H9 (cell line): ENCODE data around the gene VPREB3. TPM values are rescaled to one million over a fixed set of nuclear protein-coding genes. Genes with fewer than 3 reads are reported as not detected.

Source experiments
- DNase-seq: peaks from one replicate; pipeline ENCODE4 v3.0.0-alpha.2; 2017
- H2AFZ ChIP-seq: one replicate; pipeline ENCODE4 v1.6.1; 2013; ENCODE audit warnings: mild to moderate bottlenecking, low read length, control low read depth, moderate library complexity
- H2AK5ac ChIP-seq: 2 replicates; pipeline ENCODE4 v1.6.1; 2013; ENCODE audit warnings: low read length, control low read depth, mixed read lengths; ENCODE audit not compliant: insufficient read length
- H2BK120ac ChIP-seq: one replicate; pipeline ENCODE4 v1.6.1; 2013; ENCODE audit warnings: low read depth, mild to moderate bottlenecking, low read length, control low read depth, inconsistent platforms; ENCODE audit not compliant: poor library complexity, severe bottlenecking
- H2BK12ac ChIP-seq: 2 replicates; pipeline ENCODE4 v1.6.1; 2013; ENCODE audit warnings: low read length, control low read depth, mixed read lengths, low read depth; ENCODE audit not compliant: insufficient read length
- H2BK15ac ChIP-seq: 2 replicates; pipeline ENCODE4 v1.6.1; 2013; ENCODE audit warnings: low read depth, low read length, control low read depth
- H2BK20ac ChIP-seq: one replicate; pipeline ENCODE4 v1.6.1; 2013; ENCODE audit warnings: low read depth, mild to moderate bottlenecking, low read length, control low read depth, inconsistent platforms; ENCODE audit not compliant: poor library complexity, severe bottlenecking
- H2BK5ac ChIP-seq: 2 replicates; pipeline ENCODE4 v1.6.1; 2013; ENCODE audit warnings: low read length, control low read depth, mixed read lengths; ENCODE audit not compliant: insufficient read length
- H3K14ac ChIP-seq: 2 replicates; pipeline ENCODE4 v1.6.1; 2013; ENCODE audit warnings: low read length, control low read depth; ENCODE audit not compliant: insufficient read depth
- H3K18ac ChIP-seq: 2 replicates; pipeline ENCODE4 v1.6.1; 2013; ENCODE audit warnings: low read depth, mild to moderate bottlenecking, mixed read lengths, low read length, control low read depth; ENCODE audit not compliant: insufficient read length
- H3K23ac ChIP-seq: 2 replicates; pipeline ENCODE4 v1.6.1; 2013; ENCODE audit warnings: low read length, control low read depth, mixed read lengths, low read depth; ENCODE audit not compliant: insufficient read length
- H3K23me2 ChIP-seq: 2 replicates; pipeline ENCODE4 v1.6.1; 2013; ENCODE audit warnings: low read depth, mild to moderate bottlenecking, mixed read lengths, low read length, control low read depth; ENCODE audit not compliant: insufficient read length, poor library complexity, severe bottlenecking
- H3K27ac ChIP-seq: 2 replicates; pipeline ENCODE4 v1.5.1; 2013; ENCODE audit warnings: low read length, control low read depth, mixed read lengths, low read depth; ENCODE audit not compliant: insufficient read length
- H3K27me3 ChIP-seq: 2 replicates; pipeline ENCODE4 v1.6.1; 2013; ENCODE audit warnings: low read length, control low read depth, inconsistent platforms; ENCODE audit not compliant: insufficient read depth
- H3K4ac ChIP-seq: 2 replicates; pipeline ENCODE4 v1.6.1; 2013; ENCODE audit warnings: low read depth, mild to moderate bottlenecking, control low read depth, inconsistent platforms, low read length, moderate library complexity
- H3K4me1 ChIP-seq: 2 replicates; pipeline ENCODE4 v1.6.1; 2013; ENCODE audit warnings: low read length, control low read depth, inconsistent platforms; ENCODE audit not compliant: insufficient read depth
- H3K4me2 ChIP-seq: 2 replicates; pipeline ENCODE4 v1.6.1; 2013; ENCODE audit warnings: low read length, control low read depth, mixed read lengths; ENCODE audit not compliant: insufficient read length, insufficient read depth
- H3K56ac ChIP-seq: 2 replicates; pipeline ENCODE4 v1.6.1; 2013; ENCODE audit warnings: low read depth, mild to moderate bottlenecking, mixed read lengths, low read length, control low read depth; ENCODE audit not compliant: insufficient read length
- H3K79me1 ChIP-seq: 2 replicates; pipeline ENCODE4 v1.6.1; 2013; ENCODE audit warnings: low read depth, mild to moderate bottlenecking, moderate library complexity, low read length, control low read depth, inconsistent platforms; ENCODE audit not compliant: insufficient read depth, poor library complexity, severe bottlenecking
- H3K79me2 ChIP-seq: 2 replicates; pipeline ENCODE4 v1.6.1; 2013; ENCODE audit warnings: low read length, control low read depth, inconsistent platforms; ENCODE audit not compliant: insufficient read depth
- H3K9ac ChIP-seq: 2 replicates; pipeline ENCODE4 v1.6.1; 2013; ENCODE audit warnings: low read length, control low read depth, mixed read lengths; ENCODE audit not compliant: insufficient read length; ENCODE audit errors: extremely low read depth
- H3K9me3 ChIP-seq: one replicate; pipeline ENCODE4 v1.6.1; 2013; ENCODE audit warnings: low read depth, low read length, inconsistent platforms; ENCODE audit not compliant: control insufficient read depth
- H3T11ph ChIP-seq: one replicate; pipeline ENCODE4 v1.6.1; 2013; ENCODE audit warnings: mild to moderate bottlenecking, low read length, control low read depth, inconsistent platforms
- H4K20me1 ChIP-seq: one replicate; pipeline ENCODE4 v1.6.1; 2013; ENCODE audit not compliant: control insufficient read depth, insufficient read length, insufficient read depth
- H4K5ac ChIP-seq: 2 replicates; pipeline ENCODE4 v1.6.1; 2013; ENCODE audit warnings: low read depth, mild to moderate bottlenecking, mixed read lengths, low read length, control low read depth; ENCODE audit not compliant: insufficient read length
- H4K8ac ChIP-seq: replicated peaks from 2 replicates; pipeline ENCODE4 v1.6.1; 2013; ENCODE audit warnings: low read length, control low read depth, mixed read lengths, low read depth; ENCODE audit not compliant: insufficient read length
- H4K91ac ChIP-seq: 2 replicates; pipeline ENCODE4 v1.6.1; 2013; ENCODE audit warnings: low read depth, mild to moderate bottlenecking, moderate library complexity, mixed read lengths, low read length, control low read depth; ENCODE audit not compliant: insufficient read length
- H3K27ac Mint-ChIP-seq, 3 experiments: 2 replicates in 2 of 3; 3 replicates in 1 of 3; pipeline ENCODE4 v1.8.0; 2020 to 2021; ENCODE audit warnings: mixed read lengths in 3 of 3, mild to moderate bottlenecking in 1 of 3, moderate library complexity in 1 of 3
- H3K27me3 Mint-ChIP-seq: 2 replicates; pipeline ENCODE4 v1.8.0; 2021; ENCODE audit warnings: low read depth, mild to moderate bottlenecking, moderate library complexity, mixed read lengths
- H3K36me3 Mint-ChIP-seq, 3 experiments: 2 replicates in 2 of 3; 3 replicates in 1 of 3; pipeline ENCODE4 v1.8.0; 2020 to 2021; ENCODE audit warnings: low read depth in 3 of 3, mixed read lengths in 3 of 3; ENCODE audit not compliant: insufficient read depth in 1 of 3
- H3K4me1 Mint-ChIP-seq, 2 experiments: 2 replicates each; pipeline ENCODE4 v1.8.0; 2020; ENCODE audit warnings: mixed read lengths in 2 of 2
- H3K4me3 Mint-ChIP-seq, 2 experiments: 2 replicates in 1 of 2; 3 replicates in 1 of 2; pipeline ENCODE4 v1.8.0; 2020 to 2021; ENCODE audit warnings: mild to moderate bottlenecking in 2 of 2, mixed read lengths in 2 of 2, moderate library complexity in 1 of 2
- H3K9me3 Mint-ChIP-seq, 2 experiments: 2 replicates in 1 of 2; 3 replicates in 1 of 2; pipeline ENCODE4 v1.8.0; 2020; ENCODE audit warnings: mild to moderate bottlenecking in 2 of 2, mixed read lengths in 2 of 2, moderate library complexity in 1 of 2
- WGBS: extraction: QIAGEN DNeasy Blood & Tissue Kit; methylation state at CpG from one replicate; pipeline ENCODE4 v1.1.7; 2013; ENCODE audit warnings: missing lambda C conversion rate, low lambda C conversion rate, mixed read lengths; ENCODE audit not compliant: insufficient read length; ENCODE audit errors: extremely low coverage; 5-methylcytosine and 5-hydroxymethylcytosine counted together
- total RNA-seq: library from RNA; stranded (reverse); gene quantifications from 2 replicates; pipeline ENCODE4 v1.2.1, GENCODE V29; 2021
- TF ChIP-seq, protein P1 (sequence below): fragments of 200-600 bp; sonication (generic); conservative IDR thresholded peaks from 3 replicates; pipeline ENCODE4 v1.8.0; 2021; ENCODE audit warnings: antibody characterized with exemption, mild to moderate bottlenecking

The VPREB3 gene
- total RNA-seq, 1 experiment from 2014 or later, result 0.50 TPM

DNA sequence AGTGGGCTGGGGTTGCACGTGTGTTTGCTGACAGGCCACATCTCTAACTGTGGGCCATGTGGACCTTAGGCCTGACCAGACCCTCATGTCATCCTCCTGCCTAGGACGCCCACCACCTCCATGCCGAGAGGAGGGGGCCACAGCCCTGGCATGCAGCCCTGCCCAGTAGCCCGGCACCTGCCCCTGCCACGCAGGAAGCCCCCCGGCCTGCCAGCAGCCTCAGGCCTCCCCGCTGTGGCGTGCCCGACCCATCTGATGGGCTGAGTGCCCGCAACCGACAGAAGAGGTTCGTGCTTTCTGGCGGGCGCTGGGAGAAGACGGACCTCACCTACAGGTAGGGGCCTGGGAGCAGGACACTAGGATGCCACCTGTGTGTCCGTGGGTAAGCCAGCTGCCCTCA lies 24.9 kb upstream of the VPREB3 start:
- no peak overlapping the region for H3K18ac ChIP-seq
- H3K9me3 ChIP-seq, result no peaks in the 10 kb centered on the region
- peaks cover 5 to 16% of the 10 kb centered on the region in 2 experiments; a peak in 3 of 4 replicates for H3K4me1 Mint-ChIP-seq
- no peak overlapping the region for H3T11ph ChIP-seq
- H4K91ac ChIP-seq, result no peak overlapping the region
- no CpG with 5 or more reads among the region's 16 CpGs for WGBS
- H3K9me3 Mint-ChIP-seq, result no peaks in the 10 kb centered on the region
- H3K27ac Mint-ChIP-seq, result no peak overlapping the region
- H2AK5ac ChIP-seq, result no peak overlapping the region
- H3K23me2 ChIP-seq, result no peaks in the 10 kb centered on the region
- H3K14ac ChIP-seq, result no peak overlapping the region; the same call in 1 of the 2 replicates
- no peak overlapping the region for H3K4me3 Mint-ChIP-seq
- no peaks in the 10 kb centered on the region for H4K20me1 ChIP-seq
- H3K4me1 ChIP-seq, result no peaks in the 10 kb centered on the region
- peaks cover under 1% of the 10 kb centered on the region; the same call in 1 of the 2 replicates for H3K27me3 ChIP-seq
- no peak overlapping the region for H2BK20ac ChIP-seq
- H3K56ac ChIP-seq, result no peak overlapping the region
- H4K5ac ChIP-seq, result no peak overlapping the region
- TF ChIP-seq, protein P1, sequence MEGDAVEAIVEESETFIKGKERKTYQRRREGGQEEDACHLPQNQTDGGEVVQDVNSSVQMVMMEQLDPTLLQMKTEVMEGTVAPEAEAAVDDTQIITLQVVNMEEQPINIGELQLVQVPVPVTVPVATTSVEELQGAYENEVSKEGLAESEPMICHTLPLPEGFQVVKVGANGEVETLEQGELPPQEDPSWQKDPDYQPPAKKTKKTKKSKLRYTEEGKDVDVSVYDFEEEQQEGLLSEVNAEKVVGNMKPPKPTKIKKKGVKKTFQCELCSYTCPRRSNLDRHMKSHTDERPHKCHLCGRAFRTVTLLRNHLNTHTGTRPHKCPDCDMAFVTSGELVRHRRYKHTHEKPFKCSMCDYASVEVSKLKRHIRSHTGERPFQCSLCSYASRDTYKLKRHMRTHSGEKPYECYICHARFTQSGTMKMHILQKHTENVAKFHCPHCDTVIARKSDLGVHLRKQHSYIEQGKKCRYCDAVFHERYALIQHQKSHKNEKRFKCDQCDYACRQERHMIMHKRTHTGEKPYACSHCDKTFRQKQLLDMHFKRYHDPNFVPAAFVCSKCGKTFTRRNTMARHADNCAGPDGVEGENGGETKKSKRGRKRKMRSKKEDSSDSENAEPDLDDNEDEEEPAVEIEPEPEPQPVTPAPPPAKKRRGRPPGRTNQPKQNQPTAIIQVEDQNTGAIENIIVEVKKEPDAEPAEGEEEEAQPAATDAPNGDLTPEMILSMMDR, result no peak
- peaks cover 25% of the 10 kb centered on the region for H3K27me3 Mint-ChIP-seq
- no peak for DNase-seq
- no peak overlapping the region for H2BK15ac ChIP-seq
- no peaks in the 10 kb centered on the region for H3K79me2 ChIP-seq
- no peaks in the 10 kb centered on the region for H3K36me3 Mint-ChIP-seq
- no peak overlapping the region for H3K23ac ChIP-seq
- no peak overlapping the region for H3K4me2 ChIP-seq
- H2BK120ac ChIP-seq, result no peak overlapping the region
- H3K79me1 ChIP-seq, result no peaks in the 10 kb centered on the region
- H3K4ac ChIP-seq, result no peak overlapping the region
- no peak overlapping the region for H2BK5ac ChIP-seq
- H2BK12ac ChIP-seq, result no peak overlapping the region
- no peak overlapping the region for H2AFZ ChIP-seq
- no peak overlapping the region for H3K9ac ChIP-seq
- no peak overlapping the region for H3K27ac ChIP-seq
- H4K8ac ChIP-seq, result no peak overlapping the region
